ENCODE results near the gene EHMT1. TPM values are rescaled to one million over a fixed set of nuclear protein-coding genes. Genes with fewer than 3 reads are reported as not detected.
"Not testable (repeated sequence)": the region's sequence is repeated elsewhere in the genome, so short reads cannot be mapped to it uniquely, and the experiment has no call there.

The EHMT1 gene
- total RNA-seq, 1 experiment from 2014 or later = 63.9 TPM

GRCh38 chr9:137876781-137877386 lies 258.1 kb downstream of the EHMT1 start:
- no peak overlapping the region for H3K27ac ChIP-seq (ENCODE audit: low read length)
- ATAC-seq = no peak
- H3K9me3 ChIP-seq (ENCODE audit: control insufficient read depth, insufficient read depth, low read depth, low read length) = no peaks in the 10 kb centered on the region
- BruUV-seq (replicated peaks) = no TSS peak
- H3K4me3 ChIP-seq (ENCODE audit: low read depth in 2 of 2, low read length in 2 of 2) = no peak overlapping the region
- intact Hi-C loops (cut with micrococcal nuclease; ENCODE audit: unreplicated experiment) (no loop called here), in situ Hi-C loops (cut with HindIII; ENCODE audit: low pct_unique_long_range_greater_than_20kb, low sequenced_read_pairs) (no loop called here)
- no peak for DNase-seq (ENCODE audit: low read depth, low spot score)
- ChIA-PET CTCF (no interaction called here), POLR2A (no interaction called here)
- TF ChIP-seq CTCF (IDR thresholded peaks at IDR 0.05) = no peak
- no peak for TF ChIP-seq POLR2AphosphoS5 (IDR thresholded peaks at IDR 0.05; ENCODE audit: low read depth, low read length)
- TF ChIP-seq REST (IDR thresholded peaks at IDR 0.05; ENCODE audit: insufficient read depth in 1 of 2, low read depth in 2 of 2, low read length in 1 of 2) = no peak
- TF ChIP-seq TCF7L2 (IDR thresholded peaks at IDR 0.05; ENCODE audit: low read depth, low read length) = no peak
- TF ChIP-seq SIN3A (IDR thresholded peaks at IDR 0.05; ENCODE audit: borderline replicate concordance, insufficient read depth, low read depth, low read length) = no peak
- no peaks in the 10 kb centered on the region for H3K27me3 ChIP-seq (ENCODE audit: control insufficient read depth, insufficient read depth, low read length)
- no peaks in the 10 kb centered on the region for H3K4me1 ChIP-seq (ENCODE audit: control insufficient read depth, insufficient read depth, low read length)
- H3K36me3 ChIP-seq (ENCODE audit: control insufficient read depth, insufficient read depth, low read length) = no peaks in the 10 kb centered on the region

GRCh38 chr9:137877506-137878122 lies 258.8 kb downstream of the EHMT1 start, which contains the start of gene CACNA1B:
Gene CACNA1B (plus strand): TSS chr9:137877782. CDS start chr9:137877934, 152 bp downstream.
- BruUV-seq (replicated peaks) = not testable (repeated sequence)

More at GRCh38 chr9:137877506-137878122, 258.8 kb downstream of the EHMT1 start, which contains the start of gene CACNA1B:
- ATAC-seq; DNase-seq (ENCODE audit: low read depth, low spot score); H3K9me3 ChIP-seq (ENCODE audit: control insufficient read depth, insufficient read depth, low read depth, low read length); in situ Hi-C loops (cut with HindIII; ENCODE audit: low pct_unique_long_range_greater_than_20kb, low sequenced_read_pairs); H3K4me1 ChIP-seq (ENCODE audit: control insufficient read depth, insufficient read depth, low read length); H3K27me3 ChIP-seq (ENCODE audit: control insufficient read depth, insufficient read depth, low read length); intact Hi-C loops (cut with micrococcal nuclease; ENCODE audit: unreplicated experiment); CTCF ChIA-PET; H3K27ac ChIP-seq (ENCODE audit: low read length); H3K4me3 ChIP-seq (ENCODE audit: low read depth in 2 of 2, low read length in 2 of 2); H3K36me3 ChIP-seq (ENCODE audit: control insufficient read depth, insufficient read depth, low read length); POLR2A ChIA-PET: not testable (repeated sequence)

Measured in Panc1 (cell line).